ENCODE results near the gene PELI1.

DNA sequence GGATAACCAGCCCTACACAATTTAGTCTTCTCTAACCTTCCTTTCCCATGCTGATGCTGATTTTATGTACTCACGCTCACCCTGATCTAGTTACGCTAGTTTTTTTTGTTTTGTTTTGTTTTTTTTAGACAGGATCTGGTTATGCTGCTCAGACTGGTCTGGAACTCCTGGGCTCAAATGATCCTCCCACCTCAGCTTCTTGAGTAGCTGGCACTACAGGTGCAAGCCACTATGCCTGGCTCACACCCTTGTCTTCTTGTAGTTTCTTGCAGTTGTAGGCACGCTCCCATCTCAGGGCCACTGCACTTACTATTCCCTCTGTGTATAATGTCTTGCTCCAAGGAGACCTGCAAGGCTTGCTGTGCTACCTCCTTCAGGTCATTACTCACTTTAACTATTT lies 6.2 kb downstream of the PELI1 start:
- TF ChIP-seq CTCF (IDR thresholded peaks at IDR 0.05 in 8 of 11, conservative IDR thresholded peaks at IDR 0.05 in 3 of 11) (no peak), POLR2AphosphoS5 (IDR thresholded peaks at IDR 0.05) (peak in 1 of 3 donors; percentile 37)

Data from spleen (tissue), 7 donors.